GM18868 (cell line): ENCODE measurements around the gene PLD1.

ENCODE experiments used
- ATAC-seq: cut with Tn5 transposase; IDR thresholded peaks from one replicate; pipeline ENCODE4 v1.9.1; 2021; ENCODE audit warnings: mild to moderate bottlenecking, moderate library complexity; ENCODE audit not compliant: unreplicated experiment

The PLD1 gene

GRCh38 chr3:171837698-171838097 lies 27.4 kb upstream of the PLD1 start:
- no peak for ATAC-seq

- no peak for ATAC-seq
Measured at GRCh38 chr3:171836855-171837254, 26.6 kb upstream of the PLD1 start.

- no peak for ATAC-seq
Measured at GRCh38 chr3:171835613-171836012, 25.3 kb upstream of the PLD1 start.

DNA sequence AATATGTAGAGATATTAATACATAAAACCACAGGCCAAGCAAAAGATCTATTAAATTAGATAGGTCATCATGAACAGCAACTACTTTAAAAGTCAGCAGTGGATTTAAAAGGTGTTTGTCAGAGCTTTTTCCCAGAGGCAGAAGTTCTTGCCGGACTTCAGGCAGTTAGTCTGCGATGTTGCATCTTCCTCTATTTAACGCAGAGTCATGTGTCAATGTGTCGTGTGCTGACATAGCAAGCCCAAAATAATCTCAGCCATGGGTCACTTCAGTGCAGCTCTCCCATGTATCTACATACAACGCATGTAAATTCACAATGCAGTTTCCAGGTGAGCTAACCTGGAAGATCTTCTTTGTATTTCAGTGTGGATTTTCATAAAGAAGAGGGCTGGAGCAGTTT lies 24.8 kb upstream of the PLD1 start:
- ATAC-seq = no peak

GRCh38 chr3:171834461-171834801 lies 24.1 kb upstream of the PLD1 start:
- ATAC-seq = no peak

GRCh38 chr3:171833789-171834460 lies 23.6 kb upstream of the PLD1 start:
- ATAC-seq = peak; percentile 73

DNA sequence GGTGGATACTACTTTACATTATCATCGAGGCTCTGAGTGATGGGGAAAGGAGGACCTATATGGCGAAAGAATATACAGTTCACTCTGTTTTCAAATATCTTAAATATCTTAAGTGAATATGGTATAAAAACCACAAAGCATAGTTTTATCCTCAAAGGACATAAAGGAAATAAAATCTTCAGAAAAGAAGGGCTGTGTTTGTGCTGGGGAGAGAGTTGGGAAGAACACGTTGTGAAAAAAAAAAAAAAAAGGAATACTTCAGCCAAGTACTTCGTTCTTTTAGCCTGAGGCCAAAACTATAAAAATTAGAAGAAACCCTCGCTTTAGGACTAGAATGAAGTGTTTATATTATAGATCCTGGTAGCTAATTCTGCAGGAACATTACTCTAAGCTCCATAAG lies 22.7 kb upstream of the PLD1 start:
- ATAC-seq = no peak

- ATAC-seq = no peak
Measured at GRCh38 chr3:171831936-171832335, 21.7 kb upstream of the PLD1 start.

DNA sequence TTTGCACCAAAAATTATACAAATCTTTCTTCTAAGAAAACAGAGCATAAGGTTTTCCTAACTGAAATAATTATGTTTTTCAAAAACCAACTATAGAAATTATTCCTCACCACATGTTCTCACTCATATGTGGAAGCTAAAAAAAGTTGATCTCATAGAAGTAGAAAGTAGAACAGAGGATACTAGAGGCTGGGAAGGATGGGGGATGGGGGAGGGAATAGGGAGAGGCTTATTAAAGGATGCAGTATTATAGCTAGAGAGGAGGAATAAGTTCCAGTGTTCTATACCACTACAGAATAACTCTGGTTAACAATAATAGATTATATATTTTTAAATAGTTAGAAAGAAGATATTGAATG lies 20.2 kb upstream of the PLD1 start:
- ATAC-seq = no peak

GRCh38 chr3:171829841-171830517 lies 19.7 kb upstream of the PLD1 start:
- ATAC-seq = peak; percentile 72

DNA sequence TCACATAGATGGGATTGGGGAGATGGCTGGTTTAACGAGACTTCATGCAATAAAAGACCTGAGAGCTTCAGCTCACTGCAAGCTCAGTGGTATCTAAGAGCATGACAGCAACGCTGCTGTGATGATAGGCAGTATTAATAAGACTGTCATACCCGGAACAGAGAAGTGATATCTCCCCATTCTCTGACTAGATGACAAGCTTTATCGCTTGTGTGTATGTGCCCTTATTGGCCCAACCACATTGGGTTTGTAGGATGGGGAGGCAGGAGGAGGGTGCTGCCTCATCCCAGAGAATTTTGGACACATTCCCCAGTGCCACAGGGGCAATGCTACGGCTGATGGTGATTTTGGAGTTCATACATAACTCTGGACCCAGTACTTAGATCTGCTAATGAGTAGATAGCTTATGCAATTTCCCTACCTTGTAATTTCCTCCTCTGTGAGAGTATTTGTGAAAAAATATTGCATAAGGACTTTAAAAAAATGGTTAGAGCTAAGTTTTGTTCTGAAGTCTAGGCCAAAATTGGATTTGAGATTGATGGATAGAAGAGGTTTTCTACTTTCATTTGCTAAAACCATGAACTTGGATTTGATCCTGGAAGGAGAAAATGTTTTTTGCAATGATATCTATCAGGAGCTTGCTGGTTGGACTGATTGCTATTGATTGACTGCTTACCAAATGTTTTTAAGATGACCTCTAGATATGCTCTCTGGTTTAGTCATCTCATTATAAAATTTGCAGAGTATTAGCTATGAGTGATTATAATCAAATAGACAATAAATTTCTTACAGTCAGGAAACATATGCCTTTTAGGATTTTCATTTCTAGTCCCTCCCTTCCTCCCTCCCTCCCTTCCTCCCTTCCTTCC lies 18.9 kb upstream of the PLD1 start:
- ATAC-seq = no peak

DNA sequence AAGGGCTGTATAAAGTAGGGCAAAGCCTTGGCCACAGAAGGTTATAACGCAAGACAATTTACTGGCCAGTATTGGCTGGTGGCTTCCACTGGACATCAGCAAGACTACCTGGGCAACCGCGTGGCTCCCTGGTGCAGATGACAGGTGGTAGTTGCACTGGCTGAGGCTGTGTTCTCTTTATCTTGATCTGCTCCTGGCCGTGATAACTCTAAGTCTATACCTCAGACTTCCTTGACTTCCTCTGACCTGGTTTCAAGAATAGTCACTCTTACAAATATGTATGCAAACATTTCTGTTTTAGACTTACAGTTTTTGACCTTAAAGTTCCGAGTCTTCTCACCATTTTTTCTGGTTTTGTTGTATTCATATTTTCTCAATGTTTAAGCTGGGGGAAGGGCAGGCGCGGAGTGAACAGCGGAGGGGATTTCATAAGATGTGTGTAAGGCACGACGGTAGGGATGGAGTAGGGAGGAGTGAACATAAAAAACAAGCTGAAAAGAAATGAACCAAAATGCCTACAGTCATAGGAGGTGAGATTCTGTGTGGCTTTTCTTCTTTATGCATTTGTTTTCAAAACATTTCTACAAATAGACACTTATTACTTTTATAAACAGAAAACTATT lies 17.7 kb upstream of the PLD1 start:
- peak; percentile 45 for ATAC-seq

- no peak for ATAC-seq
Measured at GRCh38 chr3:171827385-171827784, 17.1 kb upstream of the PLD1 start.

- ATAC-seq = no peak
Measured at GRCh38 chr3:171825222-171825828, 15.0 kb upstream of the PLD1 start.

DNA sequence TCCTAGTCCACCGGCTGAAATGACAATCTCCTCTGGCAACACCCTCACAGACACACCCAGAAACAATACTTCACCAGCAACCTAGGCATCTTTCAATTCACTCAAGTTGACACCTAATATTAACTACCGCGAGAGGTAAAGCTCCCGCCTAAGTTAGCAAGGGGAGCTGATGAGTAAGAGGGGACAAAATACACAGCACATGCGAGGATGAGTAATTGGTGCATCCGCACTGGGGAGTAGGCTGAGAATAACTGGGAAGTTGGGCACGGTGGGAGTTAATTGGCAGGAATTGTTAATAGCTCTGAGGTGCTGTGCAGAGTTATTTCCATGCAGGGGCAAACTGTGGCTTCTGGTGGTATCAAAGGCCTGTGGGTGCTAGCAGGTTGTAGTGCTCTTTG lies 14.5 kb upstream of the PLD1 start:
- ATAC-seq = no peak

- no peak for ATAC-seq
Measured at GRCh38 chr3:171824116-171824515, 13.8 kb upstream of the PLD1 start.

GRCh38 chr3:171822431-171823106 lies 12.3 kb upstream of the PLD1 start:
- ATAC-seq = no peak

GRCh38 chr3:171821778-171822358 lies 11.6 kb upstream of the PLD1 start:
- no peak for ATAC-seq

DNA sequence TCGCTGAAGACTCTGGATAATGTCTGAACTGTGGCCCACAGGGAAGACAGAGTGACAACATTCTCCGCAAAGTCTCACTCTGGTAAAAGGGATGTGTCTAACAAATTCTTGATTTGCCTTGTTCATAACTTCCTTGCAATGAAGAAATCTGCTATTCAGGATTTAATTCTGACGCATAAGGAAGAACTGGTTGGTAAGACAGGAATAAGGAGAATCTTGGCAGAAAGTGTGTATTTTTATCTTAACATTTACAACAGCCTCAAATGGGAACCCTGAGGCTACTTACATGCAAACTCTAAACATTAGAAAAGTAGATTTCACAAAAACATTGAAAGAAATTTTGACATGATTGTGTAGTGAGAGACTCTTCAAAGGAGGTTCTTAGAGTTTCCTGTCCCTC lies 10.8 kb upstream of the PLD1 start:
- ATAC-seq = no peak

- peak; percentile 45 for ATAC-seq
Measured at GRCh38 chr3:171817074-171817800, 7.0 kb upstream of the PLD1 start.
